Endothelial cell of umbilical vein (primary cell): Measurements from ENCODE around the gene KAT2B.

ENCODE experiments used
- EZH2 ChIP-seq: IDR thresholded peaks from 2 replicates; pipeline ENCODE4 v1.6.1; 2012; ENCODE audit warnings: borderline replicate concordance, low read depth, mild to moderate bottlenecking, moderate library complexity, low read length, inconsistent platforms; ENCODE audit not compliant: severe bottlenecking
- POLR2A ChIP-seq: IDR thresholded peaks from 2 replicates; pipeline ENCODE4 v1.6.1; 2012; ENCODE audit warnings: low read depth, mild to moderate bottlenecking, control low read depth, low read length
- TF ChIP-seq, protein P1 (sequence below), 2 donors: IDR thresholded peaks; 1 replicate in 1 of 2; 2 replicates in 1 of 2; pipeline ENCODE4 v1.5.1; 2011; ENCODE audit warnings: low read length in 2 of 2, mild to moderate bottlenecking in 2 of 2, moderate library complexity in 2 of 2, control low read depth in 1 of 2, inconsistent platforms in 1 of 2, low read depth in 1 of 2; ENCODE audit not compliant: insufficient read depth in 1 of 2; ENCODE audit errors: extremely low read depth in 1 of 2

DNA sequence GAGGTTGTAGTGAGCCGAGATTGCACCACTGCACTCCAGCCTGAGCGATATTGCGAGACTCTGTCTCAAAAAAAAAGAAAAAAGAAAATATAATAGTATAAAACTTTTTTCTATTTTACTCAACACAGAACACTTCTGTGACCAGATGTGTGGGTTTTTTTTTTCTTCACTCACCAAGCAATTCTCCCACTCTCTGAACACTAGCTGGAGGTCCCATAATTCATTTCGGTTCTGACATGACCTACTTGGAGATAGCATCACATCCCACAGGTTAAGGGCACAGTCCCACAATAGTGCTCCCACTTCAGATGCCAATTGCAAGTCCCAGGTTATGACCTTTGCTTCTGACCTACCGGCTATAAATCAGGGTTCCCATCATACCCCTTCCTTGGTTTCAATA, 35.0 kb downstream of the KAT2B start:
- TF ChIP-seq POLR2A (no peak), EZH2 (no peak)
- TF ChIP-seq, protein P1, sequence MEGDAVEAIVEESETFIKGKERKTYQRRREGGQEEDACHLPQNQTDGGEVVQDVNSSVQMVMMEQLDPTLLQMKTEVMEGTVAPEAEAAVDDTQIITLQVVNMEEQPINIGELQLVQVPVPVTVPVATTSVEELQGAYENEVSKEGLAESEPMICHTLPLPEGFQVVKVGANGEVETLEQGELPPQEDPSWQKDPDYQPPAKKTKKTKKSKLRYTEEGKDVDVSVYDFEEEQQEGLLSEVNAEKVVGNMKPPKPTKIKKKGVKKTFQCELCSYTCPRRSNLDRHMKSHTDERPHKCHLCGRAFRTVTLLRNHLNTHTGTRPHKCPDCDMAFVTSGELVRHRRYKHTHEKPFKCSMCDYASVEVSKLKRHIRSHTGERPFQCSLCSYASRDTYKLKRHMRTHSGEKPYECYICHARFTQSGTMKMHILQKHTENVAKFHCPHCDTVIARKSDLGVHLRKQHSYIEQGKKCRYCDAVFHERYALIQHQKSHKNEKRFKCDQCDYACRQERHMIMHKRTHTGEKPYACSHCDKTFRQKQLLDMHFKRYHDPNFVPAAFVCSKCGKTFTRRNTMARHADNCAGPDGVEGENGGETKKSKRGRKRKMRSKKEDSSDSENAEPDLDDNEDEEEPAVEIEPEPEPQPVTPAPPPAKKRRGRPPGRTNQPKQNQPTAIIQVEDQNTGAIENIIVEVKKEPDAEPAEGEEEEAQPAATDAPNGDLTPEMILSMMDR (IDR thresholded peaks at IDR 0.05; ENCODE audit: extremely low read depth in 1 of 2, insufficient read depth in 1 of 2, low read depth in 1 of 2, low read length in 2 of 2) = no peak
